ENCODE measurements around the gene DLGAP5.

DLGAP5 gene

GRCh38 chr14:55128386-55129085, 62.8 kb downstream of the DLGAP5 start:
- DNase-seq, result no peak

DNA sequence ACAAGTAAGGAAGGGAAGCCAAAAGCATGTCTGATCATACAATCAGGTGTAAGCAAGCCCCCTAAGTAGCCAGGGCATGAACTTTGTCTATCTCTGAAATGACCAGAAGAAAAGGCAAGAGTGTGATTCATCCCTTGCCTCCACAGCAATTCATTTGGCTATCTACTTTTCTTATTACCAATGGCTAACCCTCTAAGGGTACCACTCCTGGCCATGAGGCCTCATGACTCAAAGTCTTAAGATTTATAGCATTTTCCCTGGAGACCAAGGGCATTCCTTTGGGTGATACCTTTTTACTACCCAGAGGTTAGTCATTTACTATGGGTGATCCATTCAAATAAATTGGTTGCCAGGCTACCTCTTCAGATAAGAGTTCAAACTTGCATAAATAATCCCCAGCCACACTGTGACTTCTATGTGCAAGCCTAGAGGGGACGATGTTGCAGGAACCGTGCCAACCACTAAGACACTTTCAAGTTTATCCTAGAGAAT, 63.9 kb downstream of the DLGAP5 start:
- no peak for DNase-seq

DNA sequence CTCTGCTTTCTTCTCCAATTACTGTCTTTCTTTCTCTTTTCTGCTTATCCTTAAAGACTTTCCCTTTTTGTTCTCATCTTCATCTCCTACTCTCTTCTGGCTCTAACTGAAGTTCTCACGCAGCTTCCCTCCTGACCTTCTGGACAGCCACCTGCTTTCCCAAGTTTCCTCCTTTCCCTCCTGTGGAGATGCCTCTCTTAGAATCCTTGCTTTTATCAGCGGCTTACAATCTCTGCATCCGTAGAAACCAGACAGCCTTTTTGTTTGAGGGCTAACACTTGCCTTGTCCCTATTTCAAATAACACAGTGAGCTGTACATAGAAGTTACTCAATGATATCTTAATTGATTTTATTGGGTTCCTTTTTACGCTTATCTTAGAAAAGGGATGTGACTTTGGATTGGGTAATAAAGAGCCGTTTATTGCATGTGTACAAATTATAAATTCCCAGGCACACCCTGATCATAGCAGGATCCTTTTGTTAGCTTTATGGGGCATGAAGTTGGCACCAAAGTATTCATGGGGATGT, 64.4 kb downstream of the DLGAP5 start:
- no peak for DNase-seq

DNA sequence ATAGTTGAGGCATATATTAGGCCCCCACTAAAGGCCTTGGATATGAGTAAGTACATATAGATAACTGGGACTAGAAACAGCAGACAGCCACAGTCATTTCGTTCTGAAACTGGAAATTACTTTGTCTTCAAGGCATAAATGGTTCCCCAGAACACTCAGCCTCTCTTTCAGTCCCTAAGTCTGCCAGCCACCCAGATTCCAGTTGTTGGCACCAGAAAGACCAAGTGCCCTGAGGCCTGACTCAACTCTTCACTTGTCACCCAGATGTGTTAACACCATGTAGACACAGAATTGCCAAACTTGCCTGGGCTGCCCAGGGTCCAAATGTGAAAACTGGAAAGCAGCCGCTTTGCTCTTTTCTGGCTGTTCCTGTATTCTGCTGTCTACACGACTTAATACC, 65.4 kb downstream of the DLGAP5 start:
- DNase-seq, result no peak

GRCh38 chr14:55125403-55125802, 66.0 kb downstream of the DLGAP5 start:
- peak; percentile 67 for DNase-seq

- DNase-seq, result no peak
These were observed 66.5 kb downstream of the DLGAP5 start for GRCh38 chr14:55124774-55125386.

DNA sequence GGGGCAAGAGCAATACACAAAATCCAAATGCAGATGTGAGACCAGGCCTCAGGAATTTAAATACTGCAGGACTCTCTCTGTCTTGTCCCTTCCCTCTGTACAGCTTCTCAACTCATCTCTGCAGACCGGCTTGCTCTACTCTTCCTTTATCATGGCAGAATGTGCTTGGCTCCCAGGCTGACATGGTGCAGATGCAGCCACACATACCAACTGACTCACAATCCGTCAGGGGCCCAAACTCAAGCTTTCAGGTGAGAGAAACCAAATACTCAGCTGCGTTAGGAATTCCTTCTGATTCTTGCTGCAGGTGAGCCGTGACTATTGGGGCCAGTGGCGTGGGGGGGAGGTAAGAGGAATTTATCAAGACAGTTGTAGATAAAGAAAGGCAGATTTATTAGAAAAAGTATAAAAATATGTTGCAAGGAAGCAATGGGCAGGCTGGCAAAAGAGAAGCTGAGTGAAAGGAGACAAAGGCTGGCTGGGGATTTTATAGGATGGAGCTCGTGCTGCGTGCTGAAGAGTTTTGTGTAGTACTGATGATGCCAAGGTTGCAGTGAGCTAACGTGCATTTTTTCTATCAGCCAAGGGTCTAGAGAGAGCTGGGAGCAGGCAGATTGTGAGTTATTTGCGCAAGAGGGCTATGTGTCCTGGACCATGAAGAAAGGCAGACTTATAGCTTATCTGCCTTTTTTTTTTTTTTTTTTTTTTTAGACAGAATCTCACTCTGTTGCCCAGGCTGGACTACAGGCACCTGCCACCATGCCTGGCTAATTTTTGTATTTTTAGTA, 67.3 kb downstream of the DLGAP5 start:
- DNase-seq, result no peak

DNA sequence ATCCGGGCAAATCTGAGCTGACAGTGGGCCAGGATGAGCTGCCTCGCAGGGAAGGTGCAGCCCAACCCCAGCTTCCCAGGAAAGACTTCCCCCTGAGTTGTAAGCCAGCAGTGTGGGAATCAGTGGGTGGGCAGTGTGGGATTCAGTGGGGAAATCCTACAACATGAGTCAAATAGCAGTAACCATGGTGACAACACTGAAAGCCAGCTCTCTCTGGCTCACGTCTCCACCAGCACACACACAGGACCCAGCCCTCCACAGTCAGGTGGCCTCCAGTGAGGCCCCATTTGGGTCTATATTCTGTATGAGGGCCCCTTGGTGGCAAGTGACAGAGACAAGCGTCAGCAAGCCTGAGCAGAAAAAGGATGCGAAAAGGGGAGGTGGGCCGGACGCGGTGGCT, 68.3 kb downstream of the DLGAP5 start:
- DNase-seq, result no peak

- DNase-seq, result no peak
These were observed 68.9 kb downstream of the DLGAP5 start for GRCh38 chr14:55122440-55122986.

- no peak for DNase-seq
These were observed 69.6 kb downstream of the DLGAP5 start for GRCh38 chr14:55121628-55122439.

GRCh38 chr14:55120571-55121495, 70.6 kb downstream of the DLGAP5 start:
- peak; percentile 28 for DNase-seq

GRCh38 chr14:55118761-55119160, 72.6 kb downstream of the DLGAP5 start:
- DNase-seq, result no peak

DNA sequence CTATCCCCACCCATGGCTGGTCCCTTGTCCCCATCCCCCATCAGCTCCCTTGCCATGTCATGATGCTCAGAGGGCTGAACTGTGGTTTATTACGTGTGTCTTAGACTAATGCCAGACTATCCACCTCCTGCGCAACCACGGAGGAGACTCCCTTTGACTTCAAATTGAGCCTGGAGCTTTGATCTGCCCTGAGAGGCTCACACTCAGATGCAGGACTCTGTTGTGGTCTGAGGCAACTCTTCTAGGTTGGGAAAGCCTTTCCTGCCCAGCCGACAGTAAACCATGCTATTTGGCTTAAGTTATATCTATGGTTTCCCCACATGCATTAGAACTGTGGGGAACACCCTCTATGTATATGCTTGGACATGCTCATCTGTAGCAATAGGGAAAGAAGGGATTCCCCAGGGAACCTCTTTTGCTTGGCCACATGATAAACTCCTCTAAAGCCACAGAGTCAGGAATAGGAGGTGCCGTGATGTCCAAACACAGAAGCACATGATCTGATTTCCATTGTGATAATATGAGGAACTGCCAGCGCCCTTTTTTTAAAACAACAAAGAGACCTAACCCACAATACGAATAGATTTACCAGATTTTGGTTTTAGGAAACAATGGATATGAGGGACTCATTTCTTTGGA, 73.5 kb downstream of the DLGAP5 start:
- DNase-seq, result peak; percentile 53

- no peak for DNase-seq
These were observed 74.9 kb downstream of the DLGAP5 start for GRCh38 chr14:55116246-55117030.

DNA sequence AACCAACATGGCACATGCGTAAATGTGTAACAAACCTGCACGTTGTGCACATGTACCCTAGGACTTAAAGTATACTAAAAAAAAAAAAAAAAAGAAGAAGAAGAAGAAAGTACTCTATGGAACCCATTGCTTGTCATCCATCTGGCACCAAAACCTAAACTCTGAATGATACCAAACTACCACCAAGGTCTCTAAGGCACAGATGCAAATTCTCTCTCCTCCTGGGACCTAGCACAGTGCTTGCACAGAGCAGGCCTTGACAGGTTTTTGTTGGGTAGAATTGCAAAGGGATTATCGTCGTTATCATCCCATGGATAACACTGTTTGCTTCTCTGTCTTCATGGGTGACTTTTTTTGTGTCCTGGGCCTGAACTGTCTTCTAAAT, 75.5 kb downstream of the DLGAP5 start:
- no peak for DNase-seq

GRCh38 chr14:55115460-55115859, 75.9 kb downstream of the DLGAP5 start:
- no peak for DNase-seq

DNA sequence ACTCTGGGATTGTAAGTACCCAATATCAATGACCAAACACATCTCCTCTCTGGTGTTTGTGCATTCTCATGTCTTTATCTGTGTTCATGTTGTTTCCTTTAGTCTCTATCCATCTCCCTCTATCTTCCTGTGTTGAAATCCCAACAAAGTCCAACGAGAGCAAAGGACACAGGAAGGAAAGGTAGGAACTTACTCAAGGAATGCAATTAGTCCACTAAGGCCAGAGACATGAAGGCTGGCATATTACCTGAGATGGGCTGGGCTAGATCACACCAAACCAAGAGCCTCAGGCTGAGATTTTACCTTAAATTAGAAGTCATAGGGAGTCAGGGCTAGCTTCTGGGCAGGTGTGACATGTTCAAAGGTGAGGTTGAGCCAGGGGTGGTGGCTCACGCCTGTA, 76.7 kb downstream of the DLGAP5 start:
- DNase-seq, result no peak

DNA sequence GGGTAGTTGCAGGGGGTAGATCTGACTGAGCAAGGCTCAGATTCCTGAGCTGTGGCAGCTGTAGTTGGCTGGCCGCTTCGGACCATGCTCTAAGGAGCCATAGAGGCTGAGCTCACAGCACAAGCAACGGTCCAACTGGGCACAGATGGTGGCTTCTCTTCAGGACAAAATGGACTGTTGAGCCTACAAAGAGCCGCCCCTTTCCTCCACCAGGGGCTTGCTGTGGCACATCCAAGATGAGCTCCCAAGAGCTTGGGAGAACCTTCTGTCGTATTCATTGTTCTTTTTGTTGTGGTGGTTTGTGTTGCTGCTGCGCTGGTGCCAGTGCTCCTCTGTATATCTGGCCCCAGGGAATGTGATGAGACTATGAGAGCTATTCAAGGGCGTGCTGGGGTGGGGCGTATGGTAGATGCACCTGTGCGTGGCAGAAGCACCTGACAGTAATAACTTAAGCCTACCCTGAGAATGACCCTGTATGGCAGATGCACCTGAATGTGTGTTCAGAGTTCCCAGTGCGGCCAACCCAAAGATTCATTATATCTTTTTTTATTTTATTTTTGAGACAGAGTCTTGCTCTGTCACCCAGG, 80.2 kb downstream of the DLGAP5 start:
- no peak for DNase-seq

DNA sequence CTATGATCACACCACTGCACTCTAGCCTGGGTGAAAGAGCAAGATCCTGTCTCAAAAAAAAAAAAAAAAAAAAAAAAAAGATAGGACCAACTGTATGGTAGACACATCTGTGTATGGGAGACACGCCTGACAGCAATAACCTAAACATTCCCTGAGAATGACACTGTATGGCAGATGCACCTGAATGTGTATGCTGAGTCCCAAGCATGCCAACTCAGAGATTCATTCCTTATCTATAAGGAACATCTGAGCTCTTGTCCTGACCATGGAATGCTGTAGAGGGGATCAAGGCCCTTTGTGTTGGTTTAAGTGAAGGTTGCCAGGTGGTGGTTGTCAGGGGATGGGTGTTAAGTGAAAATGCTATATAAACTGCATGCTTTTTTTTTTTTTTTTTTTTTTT, 81.5 kb downstream of the DLGAP5 start:
- no peak for DNase-seq

All from CD4-positive, alpha-beta T cell treated with Interleukin-15 for 1 hour (primary cell).